WTC11 (cell line): Measurements from ENCODE around the gene FCSK.

Experiments used
- CREB1 ChIP-seq: sonication (generic); formaldehyde crosslinking; IDR thresholded peaks from 2 replicates; pipeline ENCODE4 v1.8.0; 2023; ENCODE audit warnings: mild to moderate bottlenecking, missing genetic modification reagents
- ELF4 ChIP-seq: sonication (generic); formaldehyde crosslinking; IDR thresholded peaks from 2 replicates; pipeline ENCODE4 v1.8.1; 2022; ENCODE audit warnings: low read depth, mild to moderate bottlenecking, moderate library complexity, missing genetic modification reagents
- ETV6 ChIP-seq: sonication (generic); formaldehyde crosslinking; IDR thresholded peaks from 2 replicates; pipeline ENCODE4 v1.8.1; 2022; ENCODE audit warnings: mild to moderate bottlenecking, missing genetic modification reagents
- GABPB1 ChIP-seq: sonication (generic); formaldehyde crosslinking; IDR thresholded peaks from 2 replicates; pipeline ENCODE4 v1.8.1; 2023; ENCODE audit warnings: mild to moderate bottlenecking, missing genetic modification reagents
- GRHL2 ChIP-seq: fragments of 250-450 bp; sonication (Bioruptor Pico); IDR thresholded peaks from 2 replicates; pipeline ENCODE4 v1.8.0; 2022; ENCODE audit warnings: mild to moderate bottlenecking, moderate library complexity; ENCODE audit not compliant: insufficient replicate concordance, severe bottlenecking
- IRF2 ChIP-seq: sonication (generic); formaldehyde crosslinking; IDR thresholded peaks from 2 replicates; pipeline ENCODE4 v1.8.0; 2022; ENCODE audit warnings: low read depth, missing genetic modification reagents, borderline replicate concordance
- KAT7 ChIP-seq: sonication (generic); formaldehyde crosslinking; IDR thresholded peaks from 2 replicates; pipeline ENCODE4 v1.8.1; 2023; ENCODE audit warnings: missing genetic modification reagents, mild to moderate bottlenecking, borderline replicate concordance
- NR3C1 ChIP-seq: sonication (generic); formaldehyde crosslinking; conservative IDR thresholded peaks from 2 replicates; pipeline ENCODE4 v1.8.1; 2023; ENCODE audit warnings: low read depth, mild to moderate bottlenecking, missing genetic modification reagents
- ZBTB21 ChIP-seq: sonication (generic); formaldehyde crosslinking; IDR thresholded peaks from 2 replicates; pipeline ENCODE4 v1.8.1; 2023; ENCODE audit warnings: mild to moderate bottlenecking, missing genetic modification reagents, borderline replicate concordance
- TF ChIP-seq, protein P1 (sequence below): fragments of 200-600 bp; IDR thresholded peaks from 2 replicates; pipeline ENCODE4 v1.8.0; 2022; ENCODE audit warnings: antibody characterized with exemption
- TF ChIP-seq, protein P2 (sequence below): sonication (generic); formaldehyde crosslinking; IDR thresholded peaks from 2 replicates; pipeline ENCODE4 v1.8.0; 2023; ENCODE audit warnings: mild to moderate bottlenecking, missing genetic modification reagents
- TF ChIP-seq, protein P3 (sequence below): sonication (generic); formaldehyde crosslinking; IDR thresholded peaks from 2 replicates; pipeline ENCODE4 v1.8.1; 2022; ENCODE audit warnings: low read depth, mild to moderate bottlenecking, moderate library complexity, missing genetic modification reagents, borderline replicate concordance
- TF ChIP-seq, protein P4 (sequence below): sonication (generic); formaldehyde crosslinking; IDR thresholded peaks from 2 replicates; pipeline ENCODE4 v1.8.1; 2023; ENCODE audit warnings: mild to moderate bottlenecking, missing genetic modification reagents, borderline replicate concordance
- TF ChIP-seq, protein P5 (sequence below): sonication (generic); formaldehyde crosslinking; IDR thresholded peaks from 2 replicates; pipeline ENCODE4 v1.8.1; 2023; ENCODE audit warnings: mild to moderate bottlenecking, missing genetic modification reagents

DNA sequence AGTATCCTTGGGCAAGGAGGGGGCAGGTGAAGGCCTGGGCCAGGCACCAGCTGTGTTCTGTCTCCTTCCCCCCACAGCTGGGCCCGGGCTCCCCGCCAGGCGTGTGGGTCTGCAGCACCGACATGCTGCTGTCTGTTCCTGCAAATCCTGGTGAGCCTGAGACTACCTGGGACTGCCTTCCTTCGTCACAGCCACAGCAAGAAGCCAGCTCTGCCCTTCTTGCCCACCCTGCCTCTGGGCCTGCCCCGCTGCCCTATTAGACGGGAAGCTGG is 12.3 kb downstream of the FCSK start:
- TF ChIP-seq ETV6 (CRISPR knock-in tag) (no peak), IRF2 (CRISPR knock-in tag) (no peak), KAT7 (CRISPR knock-in tag) (no peak), GABPB1 (CRISPR knock-in tag) (no peak), ZBTB21 (CRISPR knock-in tag) (no peak), ELF4 (CRISPR knock-in tag) (no peak), CREB1 (no peak), NR3C1 (CRISPR knock-in tag) (no peak), GRHL2 (no peak)
- TF ChIP-seq, protein P1, sequence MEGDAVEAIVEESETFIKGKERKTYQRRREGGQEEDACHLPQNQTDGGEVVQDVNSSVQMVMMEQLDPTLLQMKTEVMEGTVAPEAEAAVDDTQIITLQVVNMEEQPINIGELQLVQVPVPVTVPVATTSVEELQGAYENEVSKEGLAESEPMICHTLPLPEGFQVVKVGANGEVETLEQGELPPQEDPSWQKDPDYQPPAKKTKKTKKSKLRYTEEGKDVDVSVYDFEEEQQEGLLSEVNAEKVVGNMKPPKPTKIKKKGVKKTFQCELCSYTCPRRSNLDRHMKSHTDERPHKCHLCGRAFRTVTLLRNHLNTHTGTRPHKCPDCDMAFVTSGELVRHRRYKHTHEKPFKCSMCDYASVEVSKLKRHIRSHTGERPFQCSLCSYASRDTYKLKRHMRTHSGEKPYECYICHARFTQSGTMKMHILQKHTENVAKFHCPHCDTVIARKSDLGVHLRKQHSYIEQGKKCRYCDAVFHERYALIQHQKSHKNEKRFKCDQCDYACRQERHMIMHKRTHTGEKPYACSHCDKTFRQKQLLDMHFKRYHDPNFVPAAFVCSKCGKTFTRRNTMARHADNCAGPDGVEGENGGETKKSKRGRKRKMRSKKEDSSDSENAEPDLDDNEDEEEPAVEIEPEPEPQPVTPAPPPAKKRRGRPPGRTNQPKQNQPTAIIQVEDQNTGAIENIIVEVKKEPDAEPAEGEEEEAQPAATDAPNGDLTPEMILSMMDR, result no peak
- TF ChIP-seq, protein P2, sequence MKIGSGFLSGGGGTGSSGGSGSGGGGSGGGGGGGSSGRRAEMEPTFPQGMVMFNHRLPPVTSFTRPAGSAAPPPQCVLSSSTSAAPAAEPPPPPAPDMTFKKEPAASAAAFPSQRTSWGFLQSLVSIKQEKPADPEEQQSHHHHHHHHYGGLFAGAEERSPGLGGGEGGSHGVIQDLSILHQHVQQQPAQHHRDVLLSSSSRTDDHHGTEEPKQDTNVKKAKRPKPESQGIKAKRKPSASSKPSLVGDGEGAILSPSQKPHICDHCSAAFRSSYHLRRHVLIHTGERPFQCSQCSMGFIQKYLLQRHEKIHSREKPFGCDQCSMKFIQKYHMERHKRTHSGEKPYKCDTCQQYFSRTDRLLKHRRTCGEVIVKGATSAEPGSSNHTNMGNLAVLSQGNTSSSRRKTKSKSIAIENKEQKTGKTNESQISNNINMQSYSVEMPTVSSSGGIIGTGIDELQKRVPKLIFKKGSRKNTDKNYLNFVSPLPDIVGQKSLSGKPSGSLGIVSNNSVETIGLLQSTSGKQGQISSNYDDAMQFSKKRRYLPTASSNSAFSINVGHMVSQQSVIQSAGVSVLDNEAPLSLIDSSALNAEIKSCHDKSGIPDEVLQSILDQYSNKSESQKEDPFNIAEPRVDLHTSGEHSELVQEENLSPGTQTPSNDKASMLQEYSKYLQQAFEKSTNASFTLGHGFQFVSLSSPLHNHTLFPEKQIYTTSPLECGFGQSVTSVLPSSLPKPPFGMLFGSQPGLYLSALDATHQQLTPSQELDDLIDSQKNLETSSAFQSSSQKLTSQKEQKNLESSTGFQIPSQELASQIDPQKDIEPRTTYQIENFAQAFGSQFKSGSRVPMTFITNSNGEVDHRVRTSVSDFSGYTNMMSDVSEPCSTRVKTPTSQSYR (CRISPR knock-in tag), result no peak
- TF ChIP-seq, protein P3, sequence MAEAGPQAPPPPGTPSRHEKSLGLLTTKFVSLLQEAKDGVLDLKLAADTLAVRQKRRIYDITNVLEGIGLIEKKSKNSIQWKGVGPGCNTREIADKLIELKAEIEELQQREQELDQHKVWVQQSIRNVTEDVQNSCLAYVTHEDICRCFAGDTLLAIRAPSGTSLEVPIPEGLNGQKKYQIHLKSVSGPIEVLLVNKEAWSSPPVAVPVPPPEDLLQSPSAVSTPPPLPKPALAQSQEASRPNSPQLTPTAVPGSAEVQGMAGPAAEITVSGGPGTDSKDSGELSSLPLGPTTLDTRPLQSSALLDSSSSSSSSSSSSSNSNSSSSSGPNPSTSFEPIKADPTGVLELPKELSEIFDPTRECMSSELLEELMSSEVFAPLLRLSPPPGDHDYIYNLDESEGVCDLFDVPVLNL (CRISPR knock-in tag), result no peak
- TF ChIP-seq, protein P4, sequence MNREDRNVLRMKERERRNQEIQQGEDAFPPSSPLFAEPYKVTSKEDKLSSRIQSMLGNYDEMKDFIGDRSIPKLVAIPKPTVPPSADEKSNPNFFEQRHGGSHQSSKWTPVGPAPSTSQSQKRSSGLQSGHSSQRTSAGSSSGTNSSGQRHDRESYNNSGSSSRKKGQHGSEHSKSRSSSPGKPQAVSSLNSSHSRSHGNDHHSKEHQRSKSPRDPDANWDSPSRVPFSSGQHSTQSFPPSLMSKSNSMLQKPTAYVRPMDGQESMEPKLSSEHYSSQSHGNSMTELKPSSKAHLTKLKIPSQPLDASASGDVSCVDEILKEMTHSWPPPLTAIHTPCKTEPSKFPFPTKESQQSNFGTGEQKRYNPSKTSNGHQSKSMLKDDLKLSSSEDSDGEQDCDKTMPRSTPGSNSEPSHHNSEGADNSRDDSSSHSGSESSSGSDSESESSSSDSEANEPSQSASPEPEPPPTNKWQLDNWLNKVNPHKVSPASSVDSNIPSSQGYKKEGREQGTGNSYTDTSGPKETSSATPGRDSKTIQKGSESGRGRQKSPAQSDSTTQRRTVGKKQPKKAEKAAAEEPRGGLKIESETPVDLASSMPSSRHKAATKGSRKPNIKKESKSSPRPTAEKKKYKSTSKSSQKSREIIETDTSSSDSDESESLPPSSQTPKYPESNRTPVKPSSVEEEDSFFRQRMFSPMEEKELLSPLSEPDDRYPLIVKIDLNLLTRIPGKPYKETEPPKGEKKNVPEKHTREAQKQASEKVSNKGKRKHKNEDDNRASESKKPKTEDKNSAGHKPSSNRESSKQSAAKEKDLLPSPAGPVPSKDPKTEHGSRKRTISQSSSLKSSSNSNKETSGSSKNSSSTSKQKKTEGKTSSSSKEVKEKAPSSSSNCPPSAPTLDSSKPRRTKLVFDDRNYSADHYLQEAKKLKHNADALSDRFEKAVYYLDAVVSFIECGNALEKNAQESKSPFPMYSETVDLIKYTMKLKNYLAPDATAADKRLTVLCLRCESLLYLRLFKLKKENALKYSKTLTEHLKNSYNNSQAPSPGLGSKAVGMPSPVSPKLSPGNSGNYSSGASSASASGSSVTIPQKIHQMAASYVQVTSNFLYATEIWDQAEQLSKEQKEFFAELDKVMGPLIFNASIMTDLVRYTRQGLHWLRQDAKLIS, result no peak
- TF ChIP-seq, protein P5, sequence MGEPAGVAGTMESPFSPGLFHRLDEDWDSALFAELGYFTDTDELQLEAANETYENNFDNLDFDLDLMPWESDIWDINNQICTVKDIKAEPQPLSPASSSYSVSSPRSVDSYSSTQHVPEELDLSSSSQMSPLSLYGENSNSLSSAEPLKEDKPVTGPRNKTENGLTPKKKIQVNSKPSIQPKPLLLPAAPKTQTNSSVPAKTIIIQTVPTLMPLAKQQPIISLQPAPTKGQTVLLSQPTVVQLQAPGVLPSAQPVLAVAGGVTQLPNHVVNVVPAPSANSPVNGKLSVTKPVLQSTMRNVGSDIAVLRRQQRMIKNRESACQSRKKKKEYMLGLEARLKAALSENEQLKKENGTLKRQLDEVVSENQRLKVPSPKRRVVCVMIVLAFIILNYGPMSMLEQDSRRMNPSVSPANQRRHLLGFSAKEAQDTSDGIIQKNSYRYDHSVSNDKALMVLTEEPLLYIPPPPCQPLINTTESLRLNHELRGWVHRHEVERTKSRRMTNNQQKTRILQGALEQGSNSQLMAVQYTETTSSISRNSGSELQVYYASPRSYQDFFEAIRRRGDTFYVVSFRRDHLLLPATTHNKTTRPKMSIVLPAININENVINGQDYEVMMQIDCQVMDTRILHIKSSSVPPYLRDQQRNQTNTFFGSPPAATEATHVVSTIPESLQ, result no peak
